SHP77 treated with DMSO at 0.1 percent for 48 hours (cell line): ENCODE measurements around the gene GLTP.
"Not testable (repeated sequence)": the region's sequence is repeated elsewhere in the genome, so short reads cannot be mapped to it uniquely, and the experiment has no call there.

ENCODE experiments used
- DNase-seq: peaks from one replicate; lab custom pipeline; 2025; lab: John Stamatoyannopoulos, UW

GLTP gene, protein sequence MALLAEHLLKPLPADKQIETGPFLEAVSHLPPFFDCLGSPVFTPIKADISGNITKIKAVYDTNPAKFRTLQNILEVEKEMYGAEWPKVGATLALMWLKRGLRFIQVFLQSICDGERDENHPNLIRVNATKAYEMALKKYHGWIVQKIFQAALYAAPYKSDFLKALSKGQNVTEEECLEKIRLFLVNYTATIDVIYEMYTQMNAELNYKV

DNA sequence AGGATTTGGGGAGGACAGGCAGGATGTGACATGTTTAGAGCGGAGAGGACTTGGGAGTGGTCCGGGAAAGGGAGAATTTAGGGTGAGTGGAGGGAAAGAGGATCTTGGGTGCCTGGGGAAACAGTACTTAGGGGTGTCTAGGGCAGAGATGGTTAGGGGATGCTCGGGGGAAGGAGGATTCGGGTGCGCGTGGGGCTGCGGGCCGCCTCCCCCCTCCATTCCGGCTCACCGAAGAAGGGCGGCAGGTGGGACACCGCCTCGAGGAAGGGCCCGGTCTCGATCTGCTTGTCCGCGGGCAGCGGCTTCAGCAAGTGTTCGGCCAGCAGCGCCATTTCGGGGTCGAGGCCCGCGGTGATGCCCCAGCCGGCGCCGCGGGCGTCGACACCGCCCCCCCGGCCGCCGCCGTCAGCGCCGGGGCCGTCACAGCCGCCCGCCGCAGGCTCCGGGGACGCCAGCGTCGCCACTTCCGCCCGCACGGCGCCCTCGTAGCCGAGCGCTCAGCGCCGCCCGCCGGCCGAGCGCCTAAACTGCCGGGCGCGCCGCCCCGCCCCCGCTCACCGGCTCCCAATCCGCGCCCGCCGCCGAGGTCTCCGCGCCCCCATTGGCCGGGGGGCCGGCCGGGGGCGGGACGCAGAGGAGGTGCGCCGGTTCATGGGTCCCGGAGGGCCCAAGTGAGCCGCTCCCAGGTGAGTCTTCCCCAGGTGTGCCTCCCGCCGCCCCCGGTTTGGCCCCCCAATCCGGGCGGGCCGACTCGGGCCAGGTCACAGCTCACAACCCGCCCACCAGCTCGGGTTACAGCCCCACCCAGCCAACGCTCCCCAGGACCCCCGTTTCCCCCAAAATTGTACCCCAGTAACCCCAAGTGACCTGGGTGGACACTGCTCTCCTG is at the start of gene GLTP:
TSS of gene GLTP (minus strand) at position 499 of the 889 bp plus-strand sequence. CDS start at position 332, 167 bp downstream.
- peak; percentile 27 for DNase-seq

DNA sequence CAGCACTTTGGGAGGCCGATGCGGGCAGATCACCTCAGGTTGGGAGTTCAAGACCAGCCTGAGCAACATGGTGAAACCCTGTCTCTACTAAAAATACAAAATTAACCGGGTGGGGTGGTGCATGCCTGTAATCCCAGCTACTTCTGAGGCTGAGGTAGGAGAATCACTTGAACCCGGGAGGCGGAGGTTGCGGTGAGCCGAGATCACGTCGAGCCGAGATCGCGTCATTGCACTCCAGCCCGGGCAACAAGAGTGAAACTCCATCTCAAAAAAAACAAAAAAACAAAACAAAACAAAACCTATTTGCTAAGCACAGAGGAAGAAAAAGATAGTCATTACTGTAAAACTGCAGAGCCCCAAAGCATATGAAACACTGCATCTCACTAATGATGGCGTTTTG is 49.0 kb upstream of the GLTP start:
- not testable (repeated sequence) for DNase-seq

DNA sequence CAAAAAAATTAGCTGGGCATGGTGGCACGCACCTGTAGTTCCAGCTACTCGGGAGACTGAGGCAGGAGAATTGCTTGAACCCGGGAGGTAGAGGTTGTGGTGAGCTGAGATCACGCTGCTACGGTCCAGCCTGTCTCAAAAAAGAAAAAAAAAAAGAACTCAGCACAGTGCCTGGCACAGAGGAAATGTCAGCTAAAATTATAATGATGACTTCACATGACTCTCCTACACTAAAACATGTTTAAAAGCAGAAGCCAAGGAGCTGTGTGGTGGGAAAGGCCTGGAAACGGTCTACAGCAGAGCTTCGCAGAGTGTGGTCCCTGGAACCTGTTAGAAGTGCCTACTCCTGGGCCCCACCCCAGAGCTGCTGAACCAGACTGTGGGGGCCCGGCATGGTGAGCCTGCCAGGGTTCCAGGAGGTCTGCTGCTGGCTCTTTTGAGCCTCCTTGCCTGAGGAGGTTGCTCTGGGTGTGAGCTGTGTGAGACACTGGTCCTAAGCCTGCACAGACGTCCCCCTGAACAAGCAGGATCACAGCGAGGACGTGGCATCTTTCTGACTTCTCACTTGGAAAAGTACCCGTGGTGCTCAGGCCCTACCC is 47.8 kb upstream of the GLTP start:
- no peak for DNase-seq

DNA sequence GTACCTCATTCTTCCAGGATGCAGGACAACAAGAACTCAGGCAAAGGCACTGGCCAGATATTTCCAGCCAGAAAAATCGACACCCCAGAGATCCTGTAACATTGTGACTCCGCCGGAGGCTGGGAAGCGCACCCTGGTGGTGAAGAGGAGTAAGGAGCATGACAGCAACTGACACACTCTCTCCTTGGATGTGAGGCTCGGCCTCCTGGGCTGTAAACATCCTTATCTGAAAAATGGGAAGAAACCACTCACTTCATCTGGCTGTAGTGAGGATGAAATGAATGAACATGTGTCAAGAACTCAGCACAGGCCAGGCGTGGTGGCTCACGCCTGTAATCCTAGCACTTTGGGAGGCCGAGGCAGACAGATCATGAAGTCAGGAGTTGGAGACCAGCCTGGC is 47.3 kb upstream of the GLTP start:
- DNase-seq, result peak; percentile 15

DNA sequence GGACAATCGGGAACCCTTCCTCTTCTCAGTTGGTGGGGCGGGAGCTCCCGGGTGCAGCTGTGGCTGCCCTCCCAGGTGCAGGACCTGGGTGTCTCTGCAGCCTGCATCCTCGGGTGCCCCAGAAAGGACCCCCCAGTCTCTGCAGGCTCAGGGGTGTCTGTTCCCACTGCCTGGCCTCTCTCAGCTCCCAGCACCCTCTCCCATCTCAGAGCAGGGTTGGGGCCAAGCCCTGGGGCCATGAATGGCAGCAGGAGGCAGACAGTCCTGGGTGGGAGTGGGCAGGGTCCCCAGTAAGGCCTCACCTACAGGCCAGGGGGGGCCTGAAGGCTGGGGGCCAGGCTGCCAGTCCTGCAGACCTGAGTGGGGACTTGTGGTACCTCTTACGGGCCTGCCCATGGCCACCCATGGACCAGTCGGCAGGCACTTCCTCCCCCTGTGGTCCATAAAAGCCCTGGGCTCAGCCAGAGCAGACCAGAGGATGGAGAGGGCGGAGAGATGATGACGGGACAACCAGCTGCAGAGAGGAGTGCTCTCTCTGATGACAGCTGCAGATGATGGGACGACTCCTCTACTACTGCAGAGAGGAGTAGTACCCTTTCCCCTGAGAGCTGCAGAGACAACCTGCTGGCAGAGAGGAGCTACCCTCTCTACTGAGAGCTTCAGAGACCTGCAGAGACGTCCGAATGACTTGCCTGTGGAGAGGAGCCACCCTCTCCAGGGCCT is 46.3 kb upstream of the GLTP start:
- no peak for DNase-seq

DNA sequence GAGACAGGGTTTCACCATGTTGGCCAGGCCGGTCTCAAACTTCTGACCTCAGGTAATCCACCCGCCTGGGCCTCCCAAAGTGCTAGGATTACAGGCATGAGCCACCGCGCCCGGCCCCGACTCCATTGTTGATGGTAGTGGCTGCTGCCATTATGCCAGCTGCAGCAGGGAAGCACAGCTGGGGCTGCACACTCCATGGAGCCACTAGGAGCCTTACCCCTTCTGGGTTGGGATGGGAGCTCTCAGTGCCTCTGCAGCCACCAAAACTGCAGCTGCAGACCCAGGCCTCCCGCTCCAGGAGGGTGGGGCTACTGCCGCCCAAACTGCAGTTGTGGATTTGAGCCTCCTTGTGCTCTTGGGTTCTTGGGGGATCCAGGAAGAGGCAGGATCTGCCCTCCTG is 45.7 kb upstream of the GLTP start:
- DNase-seq, result no peak

DNA sequence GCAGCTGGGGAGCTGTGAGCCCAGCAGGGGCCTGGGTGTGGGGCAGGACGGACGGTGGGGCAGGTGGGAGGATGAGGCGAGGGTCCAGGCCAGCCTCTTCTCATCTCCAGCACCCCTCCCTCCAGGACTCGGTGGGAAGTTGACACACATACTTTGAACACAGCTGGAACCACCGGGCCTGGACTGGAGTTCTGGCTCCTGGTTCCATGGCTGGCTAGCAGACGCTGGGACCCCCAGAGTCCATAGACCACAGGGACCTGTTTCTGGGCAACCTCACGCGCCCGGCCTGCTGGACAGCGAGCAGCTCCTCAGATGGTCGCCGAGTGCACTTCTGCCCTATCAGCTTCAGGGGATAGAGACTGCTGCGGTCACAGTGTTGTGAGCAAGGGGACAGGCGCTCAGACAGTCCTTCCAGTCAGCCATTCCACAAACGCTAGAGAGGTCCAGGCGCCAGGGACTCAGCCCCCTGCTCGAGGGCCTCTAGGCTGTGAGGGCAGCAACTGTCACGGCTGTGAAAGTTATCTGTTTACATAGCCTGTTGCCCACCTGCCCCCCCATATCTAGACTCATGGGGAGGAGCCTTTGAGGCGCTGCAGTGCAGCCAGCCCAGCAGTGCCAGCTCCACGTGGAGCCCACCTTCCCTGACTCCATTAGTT is 45.0 kb upstream of the GLTP start:
- DNase-seq, result no peak

DNA sequence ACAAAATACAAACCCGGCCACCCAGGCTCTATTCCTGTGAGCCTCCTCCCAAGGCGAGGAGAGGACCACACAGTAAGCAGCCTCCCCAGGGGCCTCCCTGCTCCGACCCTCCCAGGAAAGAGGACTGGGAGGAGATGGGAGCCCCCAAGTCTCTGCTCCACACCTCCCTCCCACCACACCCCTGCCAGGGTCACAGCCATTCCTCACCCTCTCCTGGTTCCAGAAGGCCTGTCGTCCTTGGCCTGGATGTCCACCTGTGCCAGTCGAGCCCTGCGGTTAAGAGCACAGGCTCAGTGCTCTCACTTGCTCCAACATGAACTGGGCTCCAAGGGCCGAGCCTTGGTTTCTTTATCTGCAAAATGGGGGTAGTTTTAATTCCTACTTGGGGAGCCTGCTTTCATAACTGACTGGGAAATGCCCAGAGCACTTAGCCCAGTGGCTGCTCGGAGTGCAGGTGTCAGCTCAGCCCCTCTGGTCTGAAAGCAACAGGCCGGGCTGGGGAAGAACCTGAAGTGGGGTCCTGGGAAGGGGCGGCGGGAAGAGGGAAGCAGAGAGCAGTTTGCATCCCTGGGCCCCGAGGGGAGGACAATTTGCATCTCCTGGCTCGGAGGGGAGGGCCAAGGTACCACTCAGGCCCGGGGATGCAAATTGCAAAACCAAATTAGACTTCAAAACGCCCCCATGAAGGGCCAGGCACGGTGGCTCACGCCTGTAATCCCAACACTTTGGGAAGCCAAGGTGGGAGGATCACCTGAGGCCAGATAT is 43.3 kb upstream of the GLTP start:
- no peak for DNase-seq

DNA sequence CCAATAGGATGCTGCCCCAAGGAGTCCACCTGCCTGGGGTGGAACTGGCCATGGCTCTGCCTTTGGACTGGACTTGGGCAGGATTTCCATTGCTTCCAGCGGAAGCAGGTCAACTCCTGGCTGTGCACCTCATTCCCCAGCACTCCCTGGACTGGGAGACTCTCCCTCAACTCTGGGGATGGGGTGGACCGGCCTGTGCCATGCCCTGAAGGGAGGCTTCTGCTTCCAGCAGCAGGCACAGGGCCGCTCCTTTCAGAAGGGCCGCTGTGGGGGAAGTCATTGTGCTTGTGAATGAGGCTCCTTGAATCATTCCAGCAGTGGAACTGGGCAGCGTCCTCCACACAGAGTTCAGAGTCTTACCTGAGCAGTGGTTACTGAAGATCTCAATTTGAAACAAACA is 42.7 kb upstream of the GLTP start:
- DNase-seq, result no peak

DNA sequence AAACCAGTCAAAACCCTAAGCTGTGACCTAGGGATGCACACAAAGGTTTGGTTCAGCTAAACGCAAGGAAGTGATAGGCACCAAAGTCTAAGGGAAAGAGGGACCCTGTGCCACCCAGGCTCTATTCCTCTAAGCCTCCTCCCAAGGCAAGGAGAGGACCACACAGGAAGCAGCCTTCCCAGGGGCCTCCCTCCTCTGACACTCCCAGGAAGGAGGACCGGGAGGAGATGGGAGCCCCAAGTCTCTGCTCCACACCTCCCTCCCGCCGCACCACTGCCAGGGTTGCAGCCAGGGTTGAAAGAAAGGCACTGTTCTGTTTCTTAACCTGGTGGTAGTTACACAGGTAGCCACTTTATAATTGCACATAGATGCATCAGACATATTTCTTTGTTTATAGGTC is 41.6 kb upstream of the GLTP start:
- DNase-seq, result no peak

DNA sequence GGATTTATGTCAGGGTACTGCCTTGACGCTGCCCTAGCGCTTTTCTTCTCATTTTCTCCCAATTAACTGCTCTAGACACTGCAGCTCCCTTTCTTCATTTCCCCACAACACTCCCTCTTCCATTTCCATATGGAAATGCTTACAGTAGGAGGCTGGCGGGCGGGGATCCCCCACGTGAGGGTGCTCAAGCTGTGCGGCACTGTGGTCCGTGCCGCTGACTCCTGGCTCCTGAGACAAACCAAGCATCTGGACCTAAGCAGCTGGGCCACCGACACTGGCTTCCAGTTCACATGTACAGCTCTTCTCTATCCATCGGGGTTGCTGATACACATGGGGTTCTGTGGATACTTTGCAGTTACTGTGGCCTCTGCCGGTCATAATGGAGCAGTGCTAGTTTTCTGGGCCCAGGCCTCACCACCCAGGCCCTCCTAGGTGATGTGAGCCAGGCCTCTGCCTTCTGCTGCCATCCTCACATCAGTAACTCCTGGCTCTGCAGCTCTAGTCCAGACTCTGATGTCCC is 40.0 kb upstream of the GLTP start:
- DNase-seq, result no peak

DNA sequence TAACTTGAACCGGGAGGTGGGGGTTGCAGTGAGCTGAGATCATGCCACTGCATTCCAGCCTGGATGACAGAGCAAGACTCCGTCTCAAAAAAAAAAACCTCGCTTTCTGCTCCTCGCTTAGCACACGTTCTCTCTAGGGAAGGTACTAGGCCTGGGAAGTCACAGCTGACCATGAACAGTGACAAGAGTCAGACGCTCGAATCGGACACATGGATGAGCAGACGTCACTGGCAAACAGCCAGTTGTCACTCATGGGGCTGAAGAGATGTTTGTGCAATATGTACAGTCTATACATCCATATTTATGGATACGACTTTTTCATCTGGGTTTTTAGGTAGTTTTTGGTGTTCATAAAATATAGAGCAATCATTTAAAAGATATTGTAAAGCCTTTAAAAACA is 39.1 kb upstream of the GLTP start:
- DNase-seq, result no peak

DNA sequence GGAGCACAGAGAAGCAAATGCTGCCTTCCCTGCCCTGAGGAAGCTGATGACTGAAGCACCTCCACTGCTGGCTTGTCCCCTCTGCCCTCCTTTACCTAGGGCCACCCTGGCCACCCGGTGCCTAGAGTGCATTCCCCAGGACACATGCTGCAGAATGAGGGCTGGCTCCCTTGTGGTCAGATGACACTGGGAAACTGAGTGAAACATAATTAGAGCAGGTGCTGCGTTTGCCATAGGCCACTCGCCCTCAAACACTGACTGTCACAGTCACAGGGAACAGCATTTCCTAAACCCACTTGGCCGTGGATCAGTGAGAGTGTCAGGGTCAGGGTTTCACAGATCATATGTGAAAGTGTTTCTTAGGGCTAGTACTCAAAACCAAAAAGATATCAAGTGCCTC is 35.7 kb upstream of the GLTP start:
- DNase-seq, result no peak

DNA sequence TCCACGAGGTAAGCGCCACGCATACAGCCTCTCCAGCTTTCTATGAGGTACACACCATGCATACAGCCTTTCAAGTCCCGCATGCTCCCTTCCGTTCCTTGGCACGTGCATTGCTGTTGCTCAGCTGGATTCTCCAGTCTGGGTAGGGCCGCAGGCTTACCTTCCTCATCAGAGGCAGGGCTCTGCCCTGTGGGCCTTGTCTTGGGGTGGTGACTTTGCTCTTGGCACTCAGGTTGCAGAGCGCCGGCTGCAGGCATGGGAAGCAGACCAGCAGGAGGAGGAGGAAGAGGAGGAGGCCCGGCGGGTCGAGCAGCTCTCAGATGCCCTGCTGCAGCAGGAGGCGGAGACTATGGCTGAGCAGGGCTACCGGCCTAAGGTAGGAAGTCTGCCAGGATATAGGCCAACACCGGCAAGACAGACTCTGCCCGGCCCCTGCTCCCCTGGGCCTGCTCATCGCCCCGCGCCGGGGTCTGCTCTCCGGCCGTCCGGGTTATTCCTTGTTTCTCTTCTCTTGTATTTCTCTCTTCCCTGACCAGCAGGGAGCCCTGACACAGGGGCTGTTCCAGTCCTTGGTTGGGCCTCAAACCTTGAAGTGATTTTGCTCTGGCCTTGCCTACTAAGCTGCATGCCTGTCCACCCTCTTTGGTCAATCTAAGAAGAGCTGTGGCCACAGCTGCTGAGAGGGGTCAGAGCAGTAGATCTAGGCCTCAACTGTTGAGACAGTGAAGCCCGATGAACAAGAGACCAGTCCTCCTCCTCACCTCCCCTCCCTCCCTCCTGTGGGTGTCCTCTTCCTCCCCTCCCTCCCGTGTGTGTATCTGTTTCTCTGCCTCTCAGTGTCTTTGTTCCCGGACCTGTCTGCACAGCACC is 35.1 kb upstream of the GLTP start:
- no peak for DNase-seq

DNA sequence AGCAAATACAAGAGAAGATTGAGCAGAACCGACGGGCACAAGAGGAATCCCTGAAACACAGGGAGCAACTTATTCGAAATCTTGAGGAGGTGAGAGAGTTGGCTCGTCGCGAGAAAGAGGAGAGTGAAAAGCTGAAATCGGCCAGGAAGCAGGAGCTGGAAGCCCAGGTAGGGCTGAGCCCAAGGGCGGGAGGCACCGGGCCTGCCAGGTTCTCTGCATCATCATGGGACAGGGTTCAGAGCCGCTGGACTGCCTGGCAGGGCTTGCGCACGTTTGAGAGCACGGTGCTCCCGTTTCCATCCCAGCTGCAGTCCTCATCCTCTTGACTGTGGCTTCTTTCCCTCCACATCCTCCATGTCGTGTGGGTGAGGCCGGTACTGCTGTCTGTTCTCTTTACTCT is 34.1 kb upstream of the GLTP start:
- DNase-seq, result no peak

DNA sequence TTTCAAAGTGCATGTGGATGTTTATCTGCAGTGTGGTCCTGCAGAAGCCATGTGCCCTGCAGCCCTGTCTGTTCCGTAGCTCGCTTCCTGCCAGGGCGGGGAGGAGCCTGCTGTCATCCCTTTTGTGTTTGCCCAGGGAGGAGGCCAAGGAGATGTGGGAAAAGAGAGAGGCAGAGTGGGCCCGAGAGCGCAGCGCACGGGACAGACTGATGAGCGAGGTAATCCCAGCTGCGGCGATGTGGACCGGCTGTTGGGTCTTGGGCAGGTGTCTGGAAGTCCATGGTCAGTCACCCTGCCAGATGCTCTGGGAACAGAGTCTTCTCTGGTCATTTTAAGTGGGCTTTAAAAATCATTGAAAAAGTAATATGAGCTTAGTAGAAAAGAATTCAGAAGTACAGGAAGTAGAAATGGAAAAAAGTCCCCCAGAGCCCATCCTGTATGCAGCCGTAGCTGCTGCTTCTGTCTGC is 32.5 kb upstream of the GLTP start:
- DNase-seq, result no peak

DNA sequence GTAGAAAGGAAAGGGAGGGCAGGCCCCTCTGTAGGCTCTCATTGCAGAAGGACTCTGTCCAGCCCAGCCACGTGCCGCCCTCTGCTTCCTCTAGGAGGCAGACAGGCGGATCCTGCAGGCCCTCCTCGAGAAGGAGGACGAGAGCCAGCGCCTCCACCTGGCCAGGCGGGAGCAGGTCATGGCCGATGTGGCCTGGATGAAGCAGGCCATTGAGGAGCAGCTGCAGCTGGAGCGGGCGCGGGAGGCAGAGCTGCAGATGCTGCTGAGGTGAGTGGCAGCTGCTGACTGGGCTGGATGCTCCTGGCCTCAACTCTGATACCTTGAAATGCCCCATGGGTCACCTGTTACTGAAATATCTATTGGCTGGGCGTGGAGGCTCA is 30.6 kb upstream of the GLTP start:
- no peak for DNase-seq

DNA sequence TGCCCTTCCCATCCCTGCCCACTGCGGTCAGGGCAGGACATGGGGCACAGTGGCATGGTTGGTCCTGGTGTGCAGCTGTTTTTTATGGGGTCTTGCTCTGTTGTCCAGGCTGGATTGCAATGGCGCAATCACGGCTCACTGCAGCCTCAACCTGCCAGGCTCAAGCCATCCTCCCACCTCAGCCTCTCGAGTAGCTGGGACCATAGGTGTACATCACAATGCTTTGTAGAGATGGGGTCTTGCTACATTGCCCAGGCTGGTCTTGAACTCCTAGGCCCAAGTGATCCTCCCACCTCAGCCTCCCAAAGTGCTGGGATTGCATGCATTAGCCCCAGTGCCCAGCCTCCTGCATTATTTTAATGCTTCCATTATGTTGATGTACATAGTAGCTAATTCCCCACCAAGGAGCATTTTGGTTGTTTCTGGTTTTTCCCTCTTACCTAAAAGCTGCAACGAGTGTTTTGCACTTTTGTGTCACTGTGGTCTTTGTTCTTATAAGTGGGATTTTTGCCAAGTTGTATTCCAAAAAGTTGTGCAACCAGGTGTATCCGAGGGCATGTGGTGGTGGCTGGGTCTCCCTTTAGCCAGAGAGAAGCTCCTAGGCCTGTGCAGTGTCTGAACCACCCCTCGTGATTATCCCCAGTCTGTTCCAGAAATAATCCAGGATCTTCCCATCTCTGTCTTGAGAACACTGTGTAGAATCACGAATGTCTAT is 30.1 kb upstream of the GLTP start:
- DNase-seq, result no peak

DNA sequence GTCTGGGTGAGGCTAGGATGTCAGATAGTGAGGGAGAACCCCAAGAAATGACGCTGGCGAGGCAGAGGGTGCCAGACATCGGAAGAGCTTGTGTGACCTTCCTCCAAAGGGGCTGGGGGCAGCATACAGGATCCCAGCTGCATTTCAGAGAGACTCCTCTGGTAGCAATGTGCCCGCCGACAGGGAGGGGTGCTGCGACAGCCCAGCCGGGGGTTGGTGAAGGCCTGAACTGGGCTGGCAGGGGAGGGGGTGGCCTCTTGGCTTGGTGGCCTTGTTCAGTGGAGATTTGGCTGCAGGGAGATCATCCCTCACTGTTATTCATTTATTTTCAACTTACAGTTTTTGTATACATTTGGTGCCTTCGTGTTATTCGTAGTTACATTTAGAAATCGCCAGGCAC is 25.0 kb upstream of the GLTP start:
- DNase-seq, result no peak
